Endothelial cell of umbilical vein (primary cell): ENCODE results near the gene LGI4. TPM values are rescaled to one million over a fixed set of nuclear protein-coding genes. Genes with fewer than 3 reads are reported as not detected.

Source experiments
- BruUV-seq: library from RNA; stranded (reverse); fragments of 400-500 nt; replicated peaks from 2 replicates; lab custom pipeline; 2021; lab: Mats Ljungman, UMichigan
- CTCF ChIA-PET: fragments of 300-600, 350-600 bp; sonication (Branson Sonifier 250); formaldehyde crosslinking; loops from one replicate; lab custom pipeline; 2021; ENCODE audit warnings: antibody characterized with exemption, inconsistent platforms; lab: Charles Lee
- POLR2A ChIA-PET: fragments of 300-600, 350-600 bp; sonication (Branson Sonifier 250); formaldehyde crosslinking; loops from one replicate; lab custom pipeline; 2021; ENCODE audit warnings: antibody characterized with exemption, inconsistent platforms; lab: Charles Lee
- DNase-seq: peaks from one replicate; pipeline ENCODE4 v3.0.0-alpha.2; 2011; ENCODE audit warnings: low read depth, low spot score
- FAIRE-seq: peaks from 2 replicates; lab custom pipeline; 2011; peaks lifted over from hg19 to GRCh38; lab: Jason Lieb, UNC
- H2AFZ ChIP-seq: 2 replicates; pipeline ENCODE4 v1.6.0; 2012; ENCODE audit warnings: low read depth, low read length, control low read depth, inconsistent platforms
- H3K27ac ChIP-seq: 2 replicates; pipeline ENCODE4 v1.5.1; 2011; ENCODE audit warnings: low read depth, mild to moderate bottlenecking, control low read depth, low read length, moderate library complexity; ENCODE audit not compliant: insufficient read depth
- H3K27me3 ChIP-seq, 2 experiments: 2 replicates each; pipeline versions ENCODE4 v1.6.0 to v1.6.1; 2011; ENCODE audit warnings: low read length in 2 of 2, mixed read lengths in 1 of 2; ENCODE audit not compliant: control insufficient read depth in 2 of 2, insufficient read depth in 2 of 2
- H3K36me3 ChIP-seq, 2 experiments: 2 replicates in 1 of 2; 3 replicates in 1 of 2; pipeline ENCODE4 v1.5.1; 2011; ENCODE audit warnings: low read length in 2 of 2, mild to moderate bottlenecking in 1 of 2, moderate library complexity in 1 of 2; ENCODE audit not compliant: control insufficient read depth in 2 of 2, insufficient read depth in 2 of 2; ENCODE audit errors: extremely low read depth in 1 of 2
- H3K4me1 ChIP-seq: 3 replicates; pipeline ENCODE4 v1.5.1; 2011; ENCODE audit warnings: mild to moderate bottlenecking, low read length; ENCODE audit not compliant: control insufficient read depth, insufficient read depth; ENCODE audit errors: extremely low read depth
- H3K4me2 ChIP-seq: 2 replicates; pipeline ENCODE4 v1.6.1; 2011; ENCODE audit warnings: low read length, control low read depth, mixed read lengths; ENCODE audit not compliant: insufficient read depth
- H3K4me3 ChIP-seq, 3 experiments: fragments of 200-600 bp in 1 of 3; sonication (generic), shearing (Covaris generic) in 1 of 3; replicated peaks in 1 of 3; 2 replicates each; pipeline ENCODE4 v1.5.1; 2011 to 2016; ENCODE audit warnings: control low read depth in 3 of 3, low read length in 3 of 3, mild to moderate bottlenecking in 2 of 3, inconsistent platforms in 1 of 3, low read depth in 1 of 3, moderate library complexity in 1 of 3; ENCODE audit not compliant: insufficient read depth in 1 of 3
- H3K79me2 ChIP-seq: 2 replicates; pipeline ENCODE4 v1.6.0; 2012; ENCODE audit warnings: low read length, inconsistent platforms; ENCODE audit not compliant: control insufficient read depth, insufficient read depth
- H3K9ac ChIP-seq: replicated peaks from 2 replicates; pipeline ENCODE3; 2011; ENCODE audit warnings: low read length, control low read depth; ENCODE audit not compliant: insufficient read depth; ENCODE audit errors: extremely low read depth
- H3K9me1 ChIP-seq: replicated peaks from 3 replicates; pipeline ENCODE4 v1.6.0; 2011; ENCODE audit warnings: mild to moderate bottlenecking, low read length; ENCODE audit not compliant: control insufficient read depth, insufficient read depth; ENCODE audit errors: extremely low read depth
- H3K9me3 ChIP-seq: replicated peaks from 2 replicates; pipeline ENCODE4 v1.5.1; 2012; ENCODE audit warnings: low read length, inconsistent platforms; ENCODE audit not compliant: control insufficient read depth, insufficient read depth
- H4K20me1 ChIP-seq: replicated peaks from 2 replicates; pipeline ENCODE3; 2011; ENCODE audit warnings: mild to moderate bottlenecking, low read length; ENCODE audit not compliant: control insufficient read depth, insufficient read depth; ENCODE audit errors: extremely low read depth
- CTCF ChIP-seq, 2 donors: IDR thresholded peaks; 1 replicate in 1 of 2; 2 replicates in 1 of 2; pipeline ENCODE4 v1.5.1; 2011; ENCODE audit warnings: low read length in 2 of 2, mild to moderate bottlenecking in 2 of 2, moderate library complexity in 2 of 2, control low read depth in 1 of 2, inconsistent platforms in 1 of 2, low read depth in 1 of 2; ENCODE audit not compliant: insufficient read depth in 1 of 2; ENCODE audit errors: extremely low read depth in 1 of 2
- EZH2 ChIP-seq: IDR thresholded peaks from 2 replicates; pipeline ENCODE4 v1.6.1; 2012; ENCODE audit warnings: borderline replicate concordance, low read depth, mild to moderate bottlenecking, moderate library complexity, low read length, inconsistent platforms; ENCODE audit not compliant: severe bottlenecking
- FOS ChIP-seq: IDR thresholded peaks from 2 replicates; pipeline ENCODE4 v1.6.1; 2011; ENCODE audit warnings: mild to moderate bottlenecking, low read length, moderate library complexity, borderline replicate concordance; ENCODE audit not compliant: insufficient read depth
- GATA2 ChIP-seq: IDR thresholded peaks from 2 replicates; pipeline ENCODE4 v1.7.0; 2011; ENCODE audit warnings: low read depth, mild to moderate bottlenecking, moderate library complexity, mixed read lengths, low read length; ENCODE audit not compliant: insufficient read length, insufficient read depth
- JUN ChIP-seq: IDR thresholded peaks from 2 replicates; pipeline ENCODE4 v1.6.1; 2011; ENCODE audit warnings: borderline replicate concordance, low read depth; ENCODE audit not compliant: insufficient read length, insufficient read depth
- MAX ChIP-seq: IDR thresholded peaks from 2 replicates; pipeline ENCODE4 v1.6.1; 2011; ENCODE audit not compliant: insufficient read depth, insufficient read length
- MYC ChIP-seq: IDR thresholded peaks from one replicate; pipeline ENCODE4 v1.6.1; 2011; ENCODE audit warnings: mild to moderate bottlenecking, low read depth, low read length
- POLR2A ChIP-seq: IDR thresholded peaks from 2 replicates; pipeline ENCODE4 v1.6.1; 2012; ENCODE audit warnings: low read depth, mild to moderate bottlenecking, control low read depth, low read length
- POLR2AphosphoS5 ChIP-seq: IDR thresholded peaks from 2 replicates; pipeline ENCODE4 v1.6.1; 2012; ENCODE audit warnings: low read depth, mild to moderate bottlenecking, control low read depth, low read length, moderate library complexity; ENCODE audit not compliant: insufficient read depth
- dilution Hi-C: fragments of 300-500 bp; cut with MboI; formaldehyde crosslinking; loops from one replicate; pipeline ENCODE4 v1.15.0; 2019; ENCODE audit warnings: low sequenced_read_pairs; ENCODE audit not compliant: extremely low pct_ligation_motif_present
- intact Hi-C: fragments of 100-400 bp; cut with micrococcal nuclease; formaldehyde crosslinking; loops from one replicate; pipeline ENCODE4 v1.10.0; 2022
- polyA plus RNA-seq, 4 experiments: library from polyadenylated mRNA; depleted of rRNA in 3 of 4; stranded (reverse) in 3 of 4; unstranded in 1 of 4; fragments of >200 nt; gene quantifications; 2 replicates each; pipeline versions ENCODE4 v1.2.1 to v1.2.3, GENCODE V29; 2011 to 2012; ENCODE audit warnings: missing spikeins in 1 of 4
- total RNA-seq: library from RNA; stranded (reverse); gene quantifications from 2 replicates; pipeline ENCODE4 v1.2.3, GENCODE V29; 2021

The LGI4 gene
- total and polyA plus RNA-seq, 2 donors (not counting 3 experiments of a cell fraction or from before 2014, with no cell fraction given) = not detected

- ChIA-PET CTCF (interaction anchor here (1.0 to 3.5 kb wide), 9 partner anchors 13 to 102 kb away, joined by 3 to 73 read pairs (median 6); partner anchors contain the start of genes FXYD3 and FXYD5), POLR2A (no interaction called here)
- DNase-seq (no peak), FAIRE-seq (no peak)
- H3K9me1 ChIP-seq = no peaks in the 10 kb centered on the region
- no TSS peak for BruUV-seq
- peaks cover 16 to 17% of the 10 kb centered on the region in 2 experiments for H3K27me3 ChIP-seq
- H3K4me2 ChIP-seq = no peak overlapping the region
- H3K9me3 ChIP-seq = no peaks in the 10 kb centered on the region
- H3K4me3 ChIP-seq = no peak overlapping the region
- no peaks in the 10 kb centered on the region for H3K79me2 ChIP-seq
- H3K9ac ChIP-seq = no peak overlapping the region
- dilution Hi-C loops (no loop called here), intact Hi-C loops (loop anchor here (5.0 kb wide), 1 partner anchor 178 kb away; the partner anchor contains the start of gene ZNF792)
- H3K4me1 ChIP-seq = peaks cover 11% of the 10 kb centered on the region
- no peaks in the 10 kb centered on the region for H4K20me1 ChIP-seq
- no peak overlapping the region for H3K27ac ChIP-seq
- H3K36me3 ChIP-seq = no peaks in the 10 kb centered on the region
- no peak overlapping the region for H2AFZ ChIP-seq
- TF ChIP-seq CTCF (IDR thresholded peaks at IDR 0.05; ENCODE audit: extremely low read depth in 1 of 2, insufficient read depth in 1 of 2, low read depth in 1 of 2, low read length in 2 of 2) = no peak
- TF ChIP-seq MAX = no peak
- TF ChIP-seq JUN = no peak
- TF ChIP-seq GATA2 = no peak
- TF ChIP-seq EZH2 = no peak
- no peak for TF ChIP-seq POLR2A
- no peak for TF ChIP-seq FOS
- TF ChIP-seq POLR2AphosphoS5 = no peak
- TF ChIP-seq MYC = no peak
Observed at GRCh38 chr19:35140207-35140961, 5.5 kb upstream of the LGI4 start.
